GM21576 (cell line): ENCODE results near the gene ITGAE.
A peak's percentile ranks its signal among the peaks of the same experiment; 100 is the strongest.

Experiments
- ATAC-seq: cut with Tn5 transposase; IDR thresholded peaks from one replicate; pipeline ENCODE4 v1.9.1; 2021; ENCODE audit warnings: mild to moderate bottlenecking, moderate library complexity; ENCODE audit not compliant: unreplicated experiment

ITGAE gene

DNA sequence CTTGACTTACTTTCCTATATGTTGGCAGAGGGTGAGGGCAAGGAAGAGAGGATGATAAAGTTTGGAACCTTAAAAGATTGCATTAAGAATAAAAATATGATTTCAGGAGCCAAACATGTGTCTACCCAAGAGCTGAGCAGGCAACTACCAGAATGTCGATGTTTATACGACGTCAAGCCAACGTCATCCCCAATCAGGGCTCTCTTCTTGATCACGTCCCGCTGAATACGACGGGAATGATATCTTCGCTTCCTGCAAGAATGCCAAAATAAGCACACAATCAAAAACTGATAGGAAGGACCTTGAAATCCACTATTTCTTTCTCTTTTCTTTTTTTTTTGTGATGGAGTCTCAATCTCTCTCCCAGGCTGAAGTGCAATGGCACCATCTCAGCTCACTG, 20.1 kb upstream of the ITGAE start:
- ATAC-seq, result no peak

DNA sequence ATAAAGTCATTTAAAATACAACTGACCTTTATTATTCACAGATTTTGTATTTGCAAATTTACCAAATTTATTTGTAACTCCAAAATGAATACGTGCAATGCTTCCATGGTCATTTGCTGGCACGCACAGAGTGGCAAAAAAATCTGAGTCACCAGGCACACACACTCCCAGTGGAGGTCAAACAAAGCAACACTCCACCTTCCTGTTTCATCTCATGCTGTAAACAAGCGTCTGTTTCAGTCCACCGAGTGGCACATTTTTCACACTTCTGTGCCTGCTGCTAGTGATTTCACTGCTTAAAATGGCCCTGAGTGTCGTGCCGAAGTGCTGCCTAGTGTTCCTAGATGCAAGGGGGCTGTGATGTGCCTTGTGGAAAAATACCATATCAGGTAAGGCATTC, 17.8 kb upstream of the ITGAE start:
- ATAC-seq, result no peak

DNA sequence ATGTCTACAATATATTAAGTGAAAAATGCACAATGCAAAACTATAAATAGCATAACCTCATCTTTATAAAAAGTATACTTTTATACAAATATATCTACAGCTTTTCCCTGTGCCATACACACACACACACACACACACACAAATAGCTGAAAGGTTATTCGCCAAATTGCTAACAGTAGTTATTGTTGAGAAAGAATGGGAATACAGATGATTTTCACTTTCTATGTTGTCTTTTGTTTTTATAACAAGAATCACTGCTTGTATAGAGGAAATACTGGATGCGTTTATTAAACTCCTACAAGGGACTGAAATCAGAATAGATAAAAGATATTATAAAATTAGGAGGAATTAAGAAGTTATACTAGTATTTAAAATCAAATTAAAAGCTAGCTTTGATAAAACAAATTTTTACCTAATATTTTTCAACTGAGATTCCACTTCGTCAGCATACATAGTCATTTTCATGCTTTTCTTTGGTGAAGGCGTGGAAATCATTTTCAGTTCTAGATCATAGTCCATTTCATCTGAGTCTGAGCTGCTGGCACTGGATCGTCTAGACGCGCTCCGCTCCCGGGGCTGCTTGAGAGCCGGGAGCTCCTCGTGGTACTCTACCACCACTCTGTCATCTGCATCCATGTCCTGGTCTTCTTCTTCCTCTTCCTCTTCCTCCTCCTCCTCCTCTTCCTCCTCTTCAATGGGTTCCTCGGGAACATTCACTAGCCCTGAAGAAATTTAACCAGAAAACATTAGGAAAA, 17.0 kb upstream of the ITGAE start:
- no peak for ATAC-seq

DNA sequence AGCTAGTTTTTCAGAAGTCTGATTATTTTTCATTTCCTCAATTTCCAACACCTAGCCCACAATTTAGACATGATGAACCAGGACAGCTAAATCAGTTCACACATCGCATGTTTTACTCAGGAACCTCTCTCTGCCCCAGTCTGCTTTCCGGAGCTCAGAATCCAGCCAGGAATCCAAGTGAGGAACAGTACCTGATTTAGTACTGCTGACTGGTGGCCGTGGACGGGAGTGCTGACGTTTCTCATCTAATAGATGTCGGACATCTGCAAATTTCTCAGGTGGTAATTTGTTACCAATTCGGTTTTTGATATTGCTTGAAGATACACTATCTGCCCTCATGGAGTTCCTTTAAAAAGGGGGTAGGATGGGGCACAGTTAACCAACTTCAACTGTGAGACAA, 14.9 kb upstream of the ITGAE start:
- ATAC-seq, result no peak

DNA sequence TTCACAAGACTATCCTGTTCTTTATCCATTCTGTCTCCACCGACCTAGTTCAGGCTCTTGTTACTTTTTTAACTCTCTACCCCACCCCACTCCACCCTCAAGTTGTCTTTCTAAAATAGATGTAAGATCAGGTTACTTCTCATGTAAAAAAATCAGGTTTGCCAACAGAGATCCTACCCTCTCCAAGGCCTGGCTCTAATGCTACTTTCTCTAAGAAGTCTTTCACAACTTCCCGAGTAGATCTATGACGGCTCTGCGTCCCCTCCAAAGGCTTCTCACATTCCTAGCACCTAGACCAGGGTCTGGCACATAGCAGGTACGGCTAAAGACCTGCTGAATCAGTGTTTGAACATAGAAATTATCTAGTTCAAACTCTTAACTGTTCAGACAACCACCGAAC, 14.1 kb upstream of the ITGAE start:
- no peak for ATAC-seq

DNA sequence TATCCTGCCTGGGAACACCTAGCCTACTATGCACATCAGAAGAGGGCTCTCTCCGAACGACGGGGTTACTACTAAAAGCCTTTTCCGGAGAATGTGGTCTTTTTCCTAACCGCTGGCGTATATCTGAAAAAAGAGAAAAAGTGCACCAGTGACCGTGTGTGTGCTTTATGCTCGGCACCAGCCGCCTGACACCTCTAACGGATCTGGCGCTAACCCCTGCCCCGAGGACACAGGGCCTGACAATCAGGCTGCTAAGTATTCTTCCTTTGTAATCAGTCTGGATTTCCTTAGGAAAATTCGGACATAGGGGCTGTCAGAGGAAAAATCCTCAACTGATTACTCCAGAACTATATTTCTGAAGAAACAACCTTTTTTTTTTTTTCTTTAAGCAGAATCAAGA, 13.4 kb upstream of the ITGAE start:
- ATAC-seq, result no peak

DNA sequence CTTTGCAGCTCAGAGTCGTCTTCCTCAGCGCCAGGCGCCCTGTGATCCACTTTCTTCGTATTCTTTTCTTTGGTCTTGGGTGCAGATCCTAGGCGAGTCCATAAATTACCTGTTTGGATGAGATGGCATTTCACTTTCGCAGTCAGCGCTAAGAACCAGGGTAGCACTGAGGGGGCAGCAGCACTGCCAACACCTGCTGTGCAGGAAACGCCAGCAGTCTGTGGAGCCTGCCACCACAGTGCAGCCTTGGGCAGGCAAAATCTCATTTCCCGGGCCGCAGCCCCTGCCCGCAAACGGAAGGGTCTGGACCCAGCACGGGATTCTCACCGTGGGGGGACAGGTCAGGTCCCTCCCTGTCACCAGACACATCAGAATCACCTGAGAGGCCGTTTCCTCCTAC, 12.2 kb upstream of the ITGAE start:
- ATAC-seq, result no peak

DNA sequence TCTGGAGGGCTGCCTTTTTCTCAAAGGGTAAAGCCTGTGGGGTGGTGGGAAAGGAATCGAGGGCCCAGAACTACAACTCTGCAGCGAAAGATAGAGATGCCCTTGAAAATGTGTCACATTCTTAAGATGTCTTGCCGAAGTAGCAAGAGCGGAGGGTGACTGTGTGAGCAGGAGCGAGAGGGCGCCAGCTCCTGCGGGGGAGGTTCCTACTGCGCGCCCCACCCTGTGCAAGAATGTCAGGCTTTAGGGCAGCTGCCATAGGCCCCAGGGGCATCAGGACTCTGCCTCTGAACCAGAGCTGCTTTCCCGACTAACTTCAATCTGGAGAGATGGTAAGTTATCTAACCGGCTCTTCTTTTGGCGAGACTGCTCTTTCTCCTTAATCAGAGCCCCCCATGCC, 11.8 kb upstream of the ITGAE start:
- ATAC-seq, result no peak

DNA sequence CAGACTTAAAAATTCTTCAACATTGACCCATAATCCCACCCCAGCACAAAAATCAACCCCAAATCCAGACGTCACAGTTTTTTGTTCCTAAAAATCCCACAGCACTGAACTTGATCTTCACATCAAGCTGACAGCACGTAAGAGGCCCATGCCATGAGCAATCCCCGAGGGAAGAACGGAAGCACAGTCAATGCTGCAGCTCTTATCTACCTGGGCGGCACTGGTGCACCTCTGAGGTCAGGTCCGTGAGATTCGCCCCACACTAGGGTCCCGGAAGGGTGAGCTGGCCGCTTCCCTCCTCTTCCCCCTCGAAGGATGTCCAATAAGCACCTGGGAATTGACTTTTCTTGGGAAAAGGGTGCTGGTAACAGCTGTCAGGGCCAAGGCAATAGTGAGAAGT, 11.3 kb upstream of the ITGAE start:
- ATAC-seq, result no peak

DNA sequence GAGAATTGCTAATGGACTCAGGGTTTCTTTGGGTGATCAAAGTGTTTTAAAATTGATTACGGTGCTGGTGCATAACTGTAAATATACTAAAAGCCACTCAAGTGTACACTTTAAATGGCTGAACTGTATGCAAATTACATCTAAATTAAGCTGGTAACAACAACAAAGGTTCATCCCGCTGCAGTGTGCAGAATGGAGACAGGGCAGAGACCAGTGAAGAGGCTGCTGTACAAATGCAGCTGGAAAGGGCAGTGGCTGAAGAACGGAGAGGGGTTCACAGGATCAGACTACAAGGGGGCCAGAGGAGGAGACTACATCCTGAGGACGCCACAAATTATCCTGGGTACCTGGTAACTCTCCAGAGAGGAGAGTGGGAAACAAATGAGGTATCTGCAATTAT, 9.0 kb upstream of the ITGAE start:
- ATAC-seq, result no peak

DNA sequence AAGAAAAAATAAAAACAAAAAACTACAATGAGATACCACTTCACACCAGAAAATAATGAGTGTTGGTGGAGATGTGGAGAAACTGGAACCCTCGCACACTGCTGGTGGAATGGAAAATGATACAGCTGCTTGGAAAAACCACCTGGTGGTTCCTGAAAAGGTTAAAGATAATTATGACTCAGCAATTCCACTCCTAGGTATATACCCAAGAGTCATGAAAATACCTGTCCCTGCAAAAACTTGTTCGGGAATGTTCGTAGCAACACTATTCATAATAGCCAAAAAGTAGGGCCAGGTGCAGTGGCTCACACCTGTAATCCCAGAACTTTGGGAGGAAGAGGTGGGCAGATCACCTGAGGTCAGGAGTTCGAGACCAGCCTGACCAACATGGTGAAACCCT, 8.1 kb upstream of the ITGAE start:
- ATAC-seq, result no peak

DNA sequence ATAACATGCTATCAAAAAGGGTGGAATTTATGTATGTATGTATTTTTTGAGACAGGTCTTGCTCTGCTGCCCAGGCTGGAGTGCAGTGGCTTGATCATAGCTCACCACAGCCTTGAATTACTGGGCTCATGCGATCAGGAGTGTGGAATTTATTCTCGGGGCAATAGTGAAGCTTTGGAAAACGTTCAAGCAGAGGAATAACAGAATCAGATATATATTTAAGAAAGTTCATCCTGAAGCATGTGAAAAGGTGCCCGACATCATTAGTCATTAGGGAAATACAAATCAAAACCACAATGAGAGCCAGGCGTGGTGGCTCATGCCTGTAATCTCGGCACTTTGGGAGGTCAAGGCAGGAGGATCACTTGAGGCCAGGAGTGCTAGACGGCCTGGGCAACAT, 7.7 kb upstream of the ITGAE start:
- no peak for ATAC-seq

DNA sequence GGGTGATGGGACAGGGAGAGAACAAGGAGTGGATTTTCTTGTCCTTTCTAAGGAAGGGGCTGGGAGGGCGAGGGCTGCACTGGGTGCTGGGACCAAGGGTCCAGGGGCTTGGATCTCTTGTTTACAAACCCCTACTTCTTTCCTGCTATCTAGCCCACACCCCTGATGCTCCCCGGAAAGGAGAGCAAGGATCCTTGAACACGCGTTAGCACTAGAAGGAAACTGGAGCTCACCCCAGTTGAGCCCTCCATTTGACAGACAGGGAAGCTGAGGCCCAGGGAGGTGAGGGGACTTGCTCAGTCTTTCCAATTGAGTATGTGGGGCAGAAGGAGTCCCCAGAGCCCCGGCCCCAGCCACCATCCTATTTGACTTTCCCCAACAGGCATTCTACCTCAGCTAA, 4.6 kb upstream of the ITGAE start:
- ATAC-seq, result no peak

DNA sequence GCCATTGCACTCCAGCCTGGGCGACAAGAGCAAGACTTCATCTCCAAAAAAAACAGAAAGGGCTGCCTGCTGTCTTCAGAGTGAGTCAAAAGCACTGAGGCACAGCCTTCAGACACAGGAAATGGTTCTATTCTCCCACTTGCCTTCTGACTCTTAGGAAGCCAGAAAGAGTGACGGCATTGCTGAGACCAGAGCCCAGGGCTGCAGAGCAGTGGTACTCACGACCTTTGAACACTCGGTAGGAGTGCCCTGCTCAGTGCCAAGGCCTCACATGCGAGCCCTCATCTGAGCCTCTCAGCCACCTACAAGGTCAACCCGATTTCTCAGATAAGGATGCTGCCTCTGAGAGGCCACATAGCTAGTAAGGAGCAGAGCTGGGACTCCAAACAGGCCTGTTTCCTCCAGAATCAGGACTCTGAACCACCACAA, 3.5 kb upstream of the ITGAE start:
- ATAC-seq, result peak; percentile 49

DNA sequence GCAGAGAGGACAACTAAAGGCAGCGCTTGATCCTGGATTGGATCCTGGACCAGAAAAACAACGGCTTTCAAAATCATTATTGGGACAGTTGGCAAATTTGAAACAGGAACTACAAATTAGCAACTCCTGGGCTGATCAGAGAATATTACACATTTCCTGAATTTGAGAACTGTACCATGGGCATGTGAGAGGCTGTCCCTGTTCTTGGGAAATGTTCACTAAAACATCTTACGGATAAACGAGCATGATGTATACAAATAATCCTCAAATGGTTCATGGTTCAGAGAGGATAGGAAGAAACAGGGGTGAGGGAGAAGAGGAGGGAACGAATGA, 2.3 kb upstream of the ITGAE start:
- ATAC-seq, result no peak

DNA sequence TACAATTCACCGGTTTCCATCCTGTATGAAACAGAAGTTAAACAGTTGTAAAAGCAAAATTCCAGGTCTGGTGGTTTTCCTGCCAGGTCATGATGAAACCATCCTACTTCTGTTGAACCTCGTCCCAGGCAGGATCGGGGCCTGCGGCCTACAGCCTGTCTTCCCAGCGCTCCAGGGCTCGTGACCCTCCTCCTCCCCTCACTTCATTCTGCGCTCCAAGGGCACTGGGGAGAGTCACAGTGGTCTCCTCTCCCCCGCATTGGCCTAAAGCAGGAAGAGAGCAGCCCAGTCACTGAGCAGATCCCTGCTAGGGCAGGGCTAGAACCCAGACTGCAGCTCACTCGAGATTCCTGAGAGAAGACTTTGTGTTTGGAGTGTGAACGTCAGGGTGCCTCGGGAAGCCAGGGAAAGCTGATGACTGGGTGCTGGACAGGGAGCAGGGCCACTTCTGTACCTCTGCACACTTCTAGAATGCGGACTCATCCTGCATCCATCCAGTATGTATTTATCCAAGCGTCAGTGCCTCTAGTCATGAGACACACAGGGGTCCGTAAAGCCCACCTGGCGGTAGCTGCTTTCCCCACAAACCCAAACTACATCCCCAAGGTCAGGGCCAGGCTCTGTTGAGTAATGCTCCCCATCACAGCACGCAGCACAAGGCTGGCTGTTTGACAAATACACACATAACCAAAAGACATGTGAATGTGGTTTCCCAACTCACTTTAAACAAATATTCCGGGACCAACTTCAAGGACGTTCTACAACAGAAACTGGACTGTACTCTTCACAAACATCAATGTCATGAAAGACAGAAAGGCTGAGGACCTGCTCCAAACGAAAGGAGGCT, 1.7 kb upstream of the ITGAE start:
- ATAC-seq, result no peak

DNA sequence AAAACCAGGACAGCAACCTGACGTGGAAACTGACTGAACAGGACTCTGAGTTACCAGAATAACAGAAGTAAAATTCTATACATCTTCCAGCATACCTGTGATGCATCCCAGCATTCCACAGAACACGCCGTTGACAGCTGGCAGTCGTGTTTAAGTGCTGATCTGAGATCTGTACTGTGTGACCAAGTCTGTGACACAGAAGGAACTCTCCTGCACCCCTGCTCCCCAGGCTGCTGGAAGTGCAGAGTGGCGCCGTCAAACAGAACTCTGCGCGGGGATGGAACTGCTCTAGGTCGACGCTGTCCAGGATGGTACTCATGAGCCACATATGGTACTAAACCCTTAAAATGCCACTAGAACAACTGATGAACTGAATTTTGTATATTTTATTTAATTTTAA, 804 bp upstream of the ITGAE start:
- no peak for ATAC-seq

DNA sequence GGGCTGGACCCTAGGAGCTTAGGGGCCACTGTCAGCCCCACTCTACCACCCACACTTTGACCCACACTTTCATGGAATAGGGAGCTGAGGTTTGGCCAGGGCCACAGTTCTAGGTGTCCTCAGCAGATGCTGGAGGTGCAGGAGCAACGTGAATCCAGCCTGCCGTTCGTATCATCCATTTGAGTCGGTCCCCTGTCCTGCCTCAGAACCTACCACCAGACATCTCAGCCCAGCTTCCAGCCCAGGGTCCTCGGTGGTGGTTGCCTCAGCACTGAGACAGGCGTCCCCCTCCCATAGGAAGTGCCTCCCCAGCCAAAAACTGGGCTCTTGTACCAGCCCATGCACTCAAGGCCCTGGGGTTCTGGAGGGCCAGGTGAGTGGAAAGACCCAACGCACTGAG, 359 bp upstream of the ITGAE start:
- ATAC-seq, result no peak

DNA sequence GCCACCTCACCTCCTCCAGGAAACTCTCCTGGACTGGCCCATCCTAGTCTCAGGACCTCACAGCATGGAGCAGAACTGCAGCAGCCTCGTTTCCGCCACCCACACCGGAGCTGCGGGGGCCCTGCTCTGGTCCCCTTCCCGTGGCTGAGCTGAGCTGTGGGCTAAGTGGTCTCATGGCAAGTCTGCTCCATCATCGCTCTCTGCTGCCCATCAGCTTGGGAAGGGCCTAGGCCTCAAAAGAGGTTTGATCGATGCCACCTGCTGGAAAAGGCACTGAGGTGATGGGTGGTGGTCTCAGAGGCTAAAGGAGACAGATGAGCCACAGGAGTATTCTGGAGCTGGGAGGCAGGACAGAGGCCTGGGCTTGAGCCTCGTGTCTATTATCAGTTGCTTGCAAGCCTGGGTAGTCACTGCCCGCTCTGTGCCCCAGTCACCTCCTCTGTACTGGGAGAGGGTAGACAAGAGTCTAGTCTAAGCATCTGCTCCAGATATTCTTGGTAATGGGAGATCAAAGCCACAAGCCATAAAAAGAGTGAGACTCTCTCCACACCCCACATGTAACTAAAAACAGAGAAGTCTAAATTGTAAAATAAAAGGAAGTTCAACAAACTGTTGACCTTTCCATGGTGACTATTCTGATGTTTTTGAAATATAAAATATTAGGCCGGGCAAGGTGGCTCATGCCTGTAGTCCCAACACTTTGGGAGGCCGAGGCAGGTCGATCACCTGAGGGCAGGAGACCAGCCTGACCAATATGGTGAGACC, 1.6 kb downstream of the ITGAE start:
- no peak for ATAC-seq

DNA sequence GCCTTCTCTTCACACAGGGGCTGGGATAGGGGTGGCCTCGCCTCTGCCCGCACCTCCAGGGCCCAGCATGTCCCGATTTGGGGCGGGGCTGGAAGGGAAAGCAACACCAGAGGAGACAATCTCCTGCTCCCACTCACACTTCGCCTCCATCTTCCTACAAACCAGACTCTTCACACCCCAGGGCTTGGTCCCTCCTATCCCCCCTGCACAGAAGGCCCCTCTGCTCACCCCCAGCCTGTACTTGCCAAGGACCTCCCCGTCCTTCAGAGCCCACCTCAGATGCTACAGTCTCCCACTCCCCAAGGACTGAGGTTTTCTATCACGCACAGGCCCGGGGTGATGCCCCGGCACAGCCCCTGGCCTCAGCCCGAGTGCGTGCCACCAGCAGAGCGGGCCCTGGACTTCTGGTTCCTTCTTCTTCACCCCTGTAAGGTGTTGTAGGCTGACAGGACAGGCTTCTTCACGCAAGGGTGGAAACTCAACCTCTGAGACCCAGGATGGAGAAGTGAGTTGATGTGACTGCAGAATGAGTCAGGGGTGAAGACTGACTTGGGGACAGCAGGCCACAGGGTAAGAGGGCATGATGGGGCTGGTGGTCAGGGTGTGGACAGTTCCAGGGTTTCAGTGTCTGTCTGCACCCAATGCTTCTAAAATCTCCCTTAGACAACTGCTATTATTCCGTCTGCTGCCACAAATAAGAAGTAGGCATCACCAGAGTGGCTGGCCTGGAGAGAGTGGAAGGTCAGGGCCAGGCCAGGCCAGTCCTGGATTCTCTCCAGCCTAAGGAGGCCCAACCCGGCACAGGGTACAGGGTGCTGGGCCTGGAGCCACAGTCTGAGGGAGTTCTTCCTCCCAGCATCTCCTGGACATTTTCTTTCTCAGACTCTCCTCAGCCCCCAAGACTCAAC, 2.5 kb downstream of the ITGAE start:
- ATAC-seq, result no peak

DNA sequence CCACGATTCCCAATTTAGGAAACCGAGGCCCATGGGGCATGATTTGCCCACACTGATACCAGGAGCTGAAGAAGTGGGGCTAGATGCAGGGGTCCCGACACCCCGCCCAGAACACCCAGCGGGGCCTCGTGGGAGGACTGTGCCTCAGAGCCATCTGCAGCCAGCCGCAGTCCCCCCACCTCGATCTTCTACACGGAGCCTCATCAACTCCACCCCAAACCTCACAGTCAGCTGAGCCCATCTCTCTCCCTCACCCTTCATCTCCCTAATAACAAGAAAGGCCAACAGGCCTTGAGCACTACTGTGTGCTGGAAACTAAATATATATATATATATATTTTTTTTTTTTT, 4.2 kb downstream of the ITGAE start:
- ATAC-seq, result no peak
